Gastrocnemius medialis (tissue), 4 donors: ENCODE results near the gene GPC6.

Source experiments
- CTCF ChIP-seq, 5 experiments: fragments of 450-650 bp in 3 of 5; fragments of 200-600 bp in 2 of 5; sonication (generic) in 2 of 5; IDR thresholded peaks in 4 of 5; conservative IDR thresholded peaks in 1 of 5; 1 replicate in 4 of 5; 2 replicates in 1 of 5; pipeline ENCODE4 v1.5.1; 2016 to 2019; ENCODE audit warnings: antibody characterized with exemption in 5 of 5, mild to moderate bottlenecking in 3 of 5, moderate library complexity in 3 of 5
- POLR2A ChIP-seq, 2 donors: fragments of 450-650 bp; IDR thresholded peaks; one replicate each; pipeline ENCODE4 v1.6.1; 2017; ENCODE audit warnings: antibody characterized with exemption in 2 of 2, mild to moderate bottlenecking in 2 of 2, moderate library complexity in 2 of 2

- TF ChIP-seq CTCF (IDR thresholded peaks at IDR 0.05 in 4 of 5, conservative IDR thresholded peaks at IDR 0.05 in 1 of 5) (no peak), POLR2A (IDR thresholded peaks at IDR 0.05) (no peak)
Observed at GRCh38 chr13:93762708-93763426, 536.3 kb downstream of the GPC6 start.
